ENCODE measurements around the gene PLPPR1. TPM values are rescaled to one million over a fixed set of nuclear protein-coding genes. Genes with fewer than 3 reads are reported as not detected.

The PLPPR1 gene
- total RNA-seq, 1 experiment from 2014 or later = not detected

DNA sequence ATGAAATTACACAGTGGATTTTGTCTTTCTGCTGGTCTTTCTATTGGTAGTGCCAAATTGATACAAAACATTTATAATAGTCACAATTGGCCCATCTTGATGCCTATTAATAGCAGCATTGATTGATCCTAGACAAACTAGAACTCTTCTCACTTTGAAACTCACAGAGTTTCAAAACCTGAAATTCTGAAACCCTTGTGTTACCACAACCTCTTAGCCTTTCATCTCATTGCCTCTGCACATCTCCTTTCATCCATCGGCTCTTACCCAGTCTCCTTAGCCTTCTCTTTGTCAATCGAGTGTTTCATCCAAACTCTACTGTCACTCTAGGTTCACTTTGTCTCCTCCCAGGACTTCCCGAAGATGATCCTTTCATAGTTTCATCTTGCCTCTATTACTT lies 22.1 kb downstream of the PLPPR1 start:
- no peak overlapping the region for H2AFZ ChIP-seq (ENCODE audit: low read depth, low read length, poor library complexity, severe bottlenecking)
- ChIA-PET POLR2A (no interaction called here), RAD21 (ENCODE audit: low non-redundant PET in 1 of 2, low total read pairs in 2 of 2, uncharacterized antibody in 2 of 2, unreplicated experiment in 2 of 2) (no interaction called here), CTCF (no interaction called here)
- H3K9ac ChIP-seq (ENCODE audit: low read length) = no peak overlapping the region
- H3K27ac ChIP-seq (ENCODE audit: low read depth, low read length) = no peak overlapping the region
- H3K4me2 ChIP-seq (ENCODE audit: low read length) = no peak overlapping the region
- peaks cover 4% of the 10 kb centered on the region for H3K27me3 ChIP-seq (ENCODE audit: insufficient read depth, low read length)
- H3K4me3 ChIP-seq (replicated peaks in 1 of 2; ENCODE audit: low read depth in 1 of 2, low read length in 2 of 2) = no peak overlapping the region
- no peaks in the 10 kb centered on the region for H3K9me2 ChIP-seq (ENCODE audit: insufficient read depth)
- BruUV-seq (replicated peaks) = no TSS peak
- intact Hi-C loops (cut with micrococcal nuclease) = no loop called here
- no peaks in the 10 kb centered on the region for H3K36me3 ChIP-seq (ENCODE audit: control insufficient read depth in 1 of 2, insufficient read depth in 2 of 2, low read length in 2 of 2)
- no peak for TF ChIP-seq EZH2phosphoT487 (IDR thresholded peaks at IDR 0.05; ENCODE audit: borderline replicate concordance)
- TF ChIP-seq, protein P1, sequence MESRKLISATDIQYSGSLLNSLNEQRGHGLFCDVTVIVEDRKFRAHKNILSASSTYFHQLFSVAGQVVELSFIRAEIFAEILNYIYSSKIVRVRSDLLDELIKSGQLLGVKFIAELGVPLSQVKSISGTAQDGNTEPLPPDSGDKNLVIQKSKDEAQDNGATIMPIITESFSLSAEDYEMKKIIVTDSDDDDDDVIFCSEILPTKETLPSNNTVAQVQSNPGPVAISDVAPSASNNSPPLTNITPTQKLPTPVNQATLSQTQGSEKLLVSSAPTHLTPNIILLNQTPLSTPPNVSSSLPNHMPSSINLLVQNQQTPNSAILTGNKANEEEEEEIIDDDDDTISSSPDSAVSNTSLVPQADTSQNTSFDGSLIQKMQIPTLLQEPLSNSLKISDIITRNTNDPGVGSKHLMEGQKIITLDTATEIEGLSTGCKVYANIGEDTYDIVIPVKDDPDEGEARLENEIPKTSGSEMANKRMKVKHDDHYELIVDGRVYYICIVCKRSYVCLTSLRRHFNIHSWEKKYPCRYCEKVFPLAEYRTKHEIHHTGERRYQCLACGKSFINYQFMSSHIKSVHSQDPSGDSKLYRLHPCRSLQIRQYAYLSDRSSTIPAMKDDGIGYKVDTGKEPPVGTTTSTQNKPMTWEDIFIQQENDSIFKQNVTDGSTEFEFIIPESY (IDR thresholded peaks at IDR 0.05; ENCODE audit: extremely low read depth, insufficient replicate concordance, low read length) = no peak
- TF ChIP-seq, protein P2, sequence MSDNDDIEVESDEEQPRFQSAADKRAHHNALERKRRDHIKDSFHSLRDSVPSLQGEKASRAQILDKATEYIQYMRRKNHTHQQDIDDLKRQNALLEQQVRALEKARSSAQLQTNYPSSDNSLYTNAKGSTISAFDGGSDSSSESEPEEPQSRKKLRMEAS (IDR thresholded peaks at IDR 0.05) = no peak
- TF ChIP-seq, protein P3, sequence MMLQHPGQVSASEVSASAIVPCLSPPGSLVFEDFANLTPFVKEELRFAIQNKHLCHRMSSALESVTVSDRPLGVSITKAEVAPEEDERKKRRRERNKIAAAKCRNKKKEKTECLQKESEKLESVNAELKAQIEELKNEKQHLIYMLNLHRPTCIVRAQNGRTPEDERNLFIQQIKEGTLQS (IDR thresholded peaks at IDR 0.05) = no peak
- no peak for TF ChIP-seq SIN3A (IDR thresholded peaks at IDR 0.05; ENCODE audit: low read depth)
- no peak for TF ChIP-seq CEBPB (IDR thresholded peaks at IDR 0.05; ENCODE audit: low read depth)
- no peak for TF ChIP-seq JUND (IDR thresholded peaks at IDR 0.05)
- no peak for TF ChIP-seq FOSL1 (IDR thresholded peaks at IDR 0.05; ENCODE audit: low read depth)
- TF ChIP-seq, protein P4, sequence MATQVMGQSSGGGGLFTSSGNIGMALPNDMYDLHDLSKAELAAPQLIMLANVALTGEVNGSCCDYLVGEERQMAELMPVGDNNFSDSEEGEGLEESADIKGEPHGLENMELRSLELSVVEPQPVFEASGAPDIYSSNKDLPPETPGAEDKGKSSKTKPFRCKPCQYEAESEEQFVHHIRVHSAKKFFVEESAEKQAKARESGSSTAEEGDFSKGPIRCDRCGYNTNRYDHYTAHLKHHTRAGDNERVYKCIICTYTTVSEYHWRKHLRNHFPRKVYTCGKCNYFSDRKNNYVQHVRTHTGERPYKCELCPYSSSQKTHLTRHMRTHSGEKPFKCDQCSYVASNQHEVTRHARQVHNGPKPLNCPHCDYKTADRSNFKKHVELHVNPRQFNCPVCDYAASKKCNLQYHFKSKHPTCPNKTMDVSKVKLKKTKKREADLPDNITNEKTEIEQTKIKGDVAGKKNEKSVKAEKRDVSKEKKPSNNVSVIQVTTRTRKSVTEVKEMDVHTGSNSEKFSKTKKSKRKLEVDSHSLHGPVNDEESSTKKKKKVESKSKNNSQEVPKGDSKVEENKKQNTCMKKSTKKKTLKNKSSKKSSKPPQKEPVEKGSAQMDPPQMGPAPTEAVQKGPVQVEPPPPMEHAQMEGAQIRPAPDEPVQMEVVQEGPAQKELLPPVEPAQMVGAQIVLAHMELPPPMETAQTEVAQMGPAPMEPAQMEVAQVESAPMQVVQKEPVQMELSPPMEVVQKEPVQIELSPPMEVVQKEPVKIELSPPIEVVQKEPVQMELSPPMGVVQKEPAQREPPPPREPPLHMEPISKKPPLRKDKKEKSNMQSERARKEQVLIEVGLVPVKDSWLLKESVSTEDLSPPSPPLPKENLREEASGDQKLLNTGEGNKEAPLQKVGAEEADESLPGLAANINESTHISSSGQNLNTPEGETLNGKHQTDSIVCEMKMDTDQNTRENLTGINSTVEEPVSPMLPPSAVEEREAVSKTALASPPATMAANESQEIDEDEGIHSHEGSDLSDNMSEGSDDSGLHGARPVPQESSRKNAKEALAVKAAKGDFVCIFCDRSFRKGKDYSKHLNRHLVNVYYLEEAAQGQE (IDR thresholded peaks at IDR 0.05; ENCODE audit: low read depth) = no peak
- TF ChIP-seq CBX3 (IDR thresholded peaks at IDR 0.05; ENCODE audit: low read depth) = no peak
- no peak for TF ChIP-seq ZNF274 (IDR thresholded peaks at IDR 0.05; ENCODE audit: low read depth, low read length)
- TF ChIP-seq YY1 (IDR thresholded peaks at IDR 0.05; ENCODE audit: extremely low read depth, insufficient replicate concordance, low read depth, low read length) = no peak
- TF ChIP-seq ELF1 (IDR thresholded peaks at IDR 0.05; ENCODE audit: borderline replicate concordance, low read depth) = no peak
- no peak for TF ChIP-seq POLR2AphosphoS5 (IDR thresholded peaks at IDR 0.05; ENCODE audit: low read depth, low read length)
- TF ChIP-seq SRF (IDR thresholded peaks at IDR 0.05; ENCODE audit: low read depth) = no peak
- TF ChIP-seq EGR1 (IDR thresholded peaks at IDR 0.05; ENCODE audit: low read depth) = no peak
- TF ChIP-seq, protein P5, sequence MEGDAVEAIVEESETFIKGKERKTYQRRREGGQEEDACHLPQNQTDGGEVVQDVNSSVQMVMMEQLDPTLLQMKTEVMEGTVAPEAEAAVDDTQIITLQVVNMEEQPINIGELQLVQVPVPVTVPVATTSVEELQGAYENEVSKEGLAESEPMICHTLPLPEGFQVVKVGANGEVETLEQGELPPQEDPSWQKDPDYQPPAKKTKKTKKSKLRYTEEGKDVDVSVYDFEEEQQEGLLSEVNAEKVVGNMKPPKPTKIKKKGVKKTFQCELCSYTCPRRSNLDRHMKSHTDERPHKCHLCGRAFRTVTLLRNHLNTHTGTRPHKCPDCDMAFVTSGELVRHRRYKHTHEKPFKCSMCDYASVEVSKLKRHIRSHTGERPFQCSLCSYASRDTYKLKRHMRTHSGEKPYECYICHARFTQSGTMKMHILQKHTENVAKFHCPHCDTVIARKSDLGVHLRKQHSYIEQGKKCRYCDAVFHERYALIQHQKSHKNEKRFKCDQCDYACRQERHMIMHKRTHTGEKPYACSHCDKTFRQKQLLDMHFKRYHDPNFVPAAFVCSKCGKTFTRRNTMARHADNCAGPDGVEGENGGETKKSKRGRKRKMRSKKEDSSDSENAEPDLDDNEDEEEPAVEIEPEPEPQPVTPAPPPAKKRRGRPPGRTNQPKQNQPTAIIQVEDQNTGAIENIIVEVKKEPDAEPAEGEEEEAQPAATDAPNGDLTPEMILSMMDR (IDR thresholded peaks at IDR 0.05 in 2 of 3, conservative IDR thresholded peaks at IDR 0.05 in 1 of 3; ENCODE audit: borderline replicate concordance in 1 of 3, insufficient read depth in 1 of 3, low read depth in 2 of 3, low read length in 2 of 3) = no peak
- TF ChIP-seq RAD21 (IDR thresholded peaks at IDR 0.05; ENCODE audit: low read depth) = no peak
- TF ChIP-seq SP1 (IDR thresholded peaks at IDR 0.05; ENCODE audit: low read depth) = no peak
- TF ChIP-seq ZFX (IDR thresholded peaks at IDR 0.05) = no peak
- no peaks in the 10 kb centered on the region for H3K9me3 ChIP-seq (ENCODE audit: control insufficient read depth in 1 of 2, insufficient read depth in 1 of 2, low read depth in 1 of 2, low read length in 2 of 2)
- no peaks in the 10 kb centered on the region for H4K20me1 ChIP-seq (ENCODE audit: insufficient read depth)
- no peaks in the 10 kb centered on the region for H3K79me2 ChIP-seq (ENCODE audit: insufficient read depth, low read length)
- DNase-seq (ENCODE audit: low read depth, low spot score) (no peak), ATAC-seq (no peak)
- no peaks in the 10 kb centered on the region for H3K4me1 ChIP-seq (ENCODE audit: control insufficient read depth in 1 of 2, insufficient read depth in 2 of 2, low read length in 2 of 2)
